Mesodermal cell (in vitro differentiated cells): ENCODE data around the gene ANKRD11.
A peak's percentile ranks its signal among the peaks of the same experiment; 100 is the strongest.
"Not testable (repeated sequence)": the region's sequence is repeated elsewhere in the genome, so short reads cannot be mapped to it uniquely, and the experiment has no call there.

Source experiments
- H3K27ac ChIP-seq: 2 replicates; pipeline ENCODE4 v1.7.0; 2013; ENCODE audit warnings: mild to moderate bottlenecking, low read depth, low read length, moderate library complexity; ENCODE audit not compliant: severe bottlenecking
- H3K36me3 ChIP-seq: 2 replicates; pipeline ENCODE4 v1.7.1; 2013; ENCODE audit warnings: mild to moderate bottlenecking, low read length, moderate library complexity; ENCODE audit not compliant: control insufficient read depth, insufficient read depth
- H3K4me1 ChIP-seq: one replicate; pipeline ENCODE4 v1.7.1; 2013; ENCODE audit warnings: mild to moderate bottlenecking, low read length; ENCODE audit not compliant: insufficient read depth, control insufficient read depth, poor library complexity, severe bottlenecking
- H3K4me3 ChIP-seq: 2 replicates; pipeline ENCODE4 v1.7.0; 2013; ENCODE audit warnings: low read length, control low read depth, mild to moderate bottlenecking; ENCODE audit not compliant: insufficient read depth, poor library complexity, severe bottlenecking; ENCODE audit errors: extremely low read depth
- H3K9me3 ChIP-seq: 2 replicates; pipeline ENCODE4 v1.7.1; 2013; ENCODE audit warnings: mild to moderate bottlenecking, low read length, moderate library complexity; ENCODE audit not compliant: control insufficient read depth
- WGBS, 2 experiments: methylation state at CpG; one replicate each; pipeline ENCODE4 v1.1.5; 2013; ENCODE audit warnings: missing lambda C conversion rate in 2 of 2; ENCODE audit not compliant: insufficient coverage in 2 of 2; 5-methylcytosine and 5-hydroxymethylcytosine counted together

Gene ANKRD11

DNA sequence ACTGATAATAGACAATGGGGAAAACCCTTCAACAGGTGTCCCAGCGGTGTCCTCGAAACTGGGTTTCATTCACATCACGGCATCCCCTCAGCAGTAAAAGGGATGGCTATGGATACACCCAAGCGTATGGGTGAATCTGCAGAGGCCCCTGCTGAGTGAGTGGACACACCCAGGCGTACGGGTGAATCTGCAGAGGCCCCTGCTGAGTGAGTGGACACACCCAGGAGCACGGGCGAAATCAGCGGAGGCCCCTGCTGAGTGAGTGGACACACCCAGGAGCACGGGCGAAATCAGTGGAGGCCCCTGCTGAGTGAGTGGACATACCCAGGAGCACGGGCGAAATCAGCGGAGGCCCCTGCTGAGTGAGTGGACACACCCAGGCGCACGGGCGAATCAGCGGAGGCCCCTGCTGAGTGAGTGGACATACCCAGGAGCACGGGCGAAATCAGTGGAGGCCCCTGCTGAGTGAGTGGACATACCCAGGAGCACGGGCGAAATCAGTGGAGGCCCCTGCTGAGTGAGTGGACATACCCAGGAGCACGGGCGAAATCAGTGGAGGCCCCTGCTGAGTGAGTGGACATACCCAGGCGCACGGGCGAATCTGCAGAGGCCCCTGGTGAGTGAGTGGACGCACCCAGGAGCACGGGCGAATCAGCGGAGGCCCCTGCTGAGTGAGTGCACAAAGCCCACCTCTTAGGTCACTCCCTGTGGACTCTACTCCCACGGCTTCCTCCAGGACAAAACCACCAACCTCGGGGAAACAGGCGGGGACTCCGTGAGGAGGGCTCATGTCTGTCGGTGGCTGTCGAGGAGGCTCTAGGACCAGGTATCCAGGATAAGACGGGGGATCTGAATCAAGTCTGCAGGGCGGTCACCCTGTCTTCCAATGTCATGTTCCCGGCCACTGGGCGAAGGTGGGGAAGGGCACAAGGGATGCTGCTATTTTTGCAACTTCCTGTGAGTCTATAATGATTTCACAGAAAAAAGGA is 161.7 kb downstream of the ANKRD11 start:
- not testable (repeated sequence) for H3K4me3 ChIP-seq, H3K27ac ChIP-seq, H3K9me3 ChIP-seq
- 94 to 95% methylated on average over 24 to 33 of the region's 41 CpGs for WGBS, 2 experiments
- H3K36me3 ChIP-seq = peaks cover 18% of the 10 kb centered on the region
- peaks cover 51% of the 10 kb centered on the region for H3K4me1 ChIP-seq

DNA sequence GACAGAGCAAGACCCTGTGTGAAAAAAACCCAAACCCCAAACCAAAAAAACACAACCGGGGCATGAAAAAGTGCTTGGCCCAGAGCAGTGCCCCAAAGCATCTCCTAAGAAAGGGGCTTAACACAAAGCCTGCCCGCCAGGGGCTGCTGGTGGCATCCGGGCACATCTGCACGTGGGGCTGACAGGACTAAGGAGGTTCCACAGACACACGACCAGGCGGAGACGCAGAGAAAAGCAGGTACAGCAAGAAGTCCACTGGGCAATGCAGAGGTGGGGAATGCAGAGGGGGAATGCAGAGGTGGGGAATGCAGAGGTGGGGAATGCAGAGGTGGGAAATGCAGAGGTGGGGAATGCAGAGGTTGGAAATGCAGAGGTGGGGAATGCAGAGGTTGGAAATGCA is 163.6 kb downstream of the ANKRD11 start:
- Histone ChIP-seq H3K36me3 (peaks cover 18% of the 10 kb centered on the region), H3K27ac (peak overlapping the region; percentile 89), H3K4me1 (peaks cover 62% of the 10 kb centered on the region), H3K4me3 (no peak overlapping the region), H3K9me3 (no peaks in the 10 kb centered on the region)
- 83 to 85% methylated on average over 7 of the region's 7 CpGs for WGBS, 2 experiments

DNA sequence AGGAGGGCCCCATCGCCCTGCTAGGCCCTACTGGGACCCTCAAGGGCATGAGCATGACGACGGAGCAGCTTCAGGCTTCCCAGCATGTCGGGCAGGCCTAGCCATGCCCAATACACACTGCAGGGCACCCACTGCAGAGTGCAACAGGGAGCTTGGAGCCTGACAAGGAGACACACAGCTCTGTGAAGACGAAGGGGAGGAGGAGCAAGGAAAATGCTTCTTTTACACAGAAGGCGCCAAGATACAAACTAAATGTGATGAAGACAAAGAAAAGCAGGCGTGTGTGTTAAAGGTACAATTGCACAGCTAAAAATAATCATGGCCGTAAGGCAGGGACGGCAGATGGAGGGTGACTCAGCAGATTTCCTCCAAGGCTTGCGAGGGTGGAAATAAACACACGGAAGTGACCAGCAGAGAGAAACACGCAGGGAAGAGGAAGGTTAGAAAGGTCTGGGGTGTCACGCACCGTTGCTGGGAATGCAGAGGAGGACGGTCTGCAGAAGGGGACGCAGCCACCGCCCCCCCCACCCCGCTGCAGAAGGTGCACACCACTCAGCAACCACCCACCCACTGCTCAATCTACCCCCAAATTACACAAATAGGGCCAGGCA is 164.4 kb downstream of the ANKRD11 start:
- Histone ChIP-seq H3K9me3 (no peaks in the 10 kb centered on the region), H3K27ac (peak overlapping the region; percentile 89), H3K4me1 (peaks cover 68% of the 10 kb centered on the region), H3K4me3 (no peak overlapping the region), H3K36me3 (peaks cover 18% of the 10 kb centered on the region)
- 66 to 78% methylated on average over 9 to 13 of the region's 18 CpGs for WGBS, 2 experiments

DNA sequence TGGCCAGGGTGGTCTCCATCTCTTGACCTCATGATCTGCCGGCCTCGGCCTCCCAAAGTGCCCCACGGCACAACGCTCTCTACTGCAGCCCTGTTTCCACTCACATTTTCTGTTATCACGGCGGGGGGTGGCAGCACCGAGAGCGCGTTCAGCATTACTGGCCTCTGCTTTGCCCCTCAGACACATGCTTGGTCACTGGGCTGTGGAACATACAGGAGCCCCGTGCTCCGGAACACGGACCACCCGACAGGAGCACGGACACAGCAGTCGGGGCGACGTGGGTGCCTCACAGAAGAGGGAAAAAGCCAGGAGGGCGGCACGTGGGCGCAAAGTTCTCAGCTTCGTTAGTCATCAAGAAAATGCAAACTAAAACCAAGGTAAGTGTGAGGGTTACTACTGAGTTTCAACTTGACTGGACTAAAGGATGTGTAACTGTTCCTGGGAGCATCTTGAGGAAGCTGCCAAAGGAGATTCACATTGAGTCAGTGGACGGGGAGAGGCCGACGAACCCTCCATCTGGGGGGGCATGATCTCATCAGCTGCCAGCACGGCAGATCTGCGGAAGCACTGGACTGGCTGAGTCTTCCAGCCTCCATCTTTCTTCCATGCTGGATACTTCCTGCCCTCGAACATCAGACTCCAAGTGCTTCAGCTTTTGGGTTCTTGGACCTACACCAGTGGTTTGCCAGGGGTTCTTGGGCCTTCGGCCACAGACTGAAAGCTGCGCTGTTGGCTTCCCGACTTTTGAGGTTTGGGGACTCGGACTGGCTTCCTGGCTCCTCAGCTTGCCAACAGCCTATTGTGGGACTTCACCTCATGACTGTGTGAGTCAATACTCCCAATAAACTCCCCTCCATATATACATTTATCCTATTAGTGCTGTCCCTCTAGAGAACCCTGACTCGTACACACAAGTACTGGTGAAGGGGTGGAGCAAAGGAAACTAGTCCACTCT is 166.0 kb downstream of the ANKRD11 start:
- WGBS, 2 experiments = 94 to 97% methylated on average over 28 to 31 of the region's 32 CpGs
- Histone ChIP-seq H3K4me1 (peaks cover 79% of the 10 kb centered on the region), H3K27ac (peak overlapping the region; percentile 36), H3K36me3 (peaks cover 17% of the 10 kb centered on the region), H3K4me3 (no peak overlapping the region), H3K9me3 (no peaks in the 10 kb centered on the region)

DNA sequence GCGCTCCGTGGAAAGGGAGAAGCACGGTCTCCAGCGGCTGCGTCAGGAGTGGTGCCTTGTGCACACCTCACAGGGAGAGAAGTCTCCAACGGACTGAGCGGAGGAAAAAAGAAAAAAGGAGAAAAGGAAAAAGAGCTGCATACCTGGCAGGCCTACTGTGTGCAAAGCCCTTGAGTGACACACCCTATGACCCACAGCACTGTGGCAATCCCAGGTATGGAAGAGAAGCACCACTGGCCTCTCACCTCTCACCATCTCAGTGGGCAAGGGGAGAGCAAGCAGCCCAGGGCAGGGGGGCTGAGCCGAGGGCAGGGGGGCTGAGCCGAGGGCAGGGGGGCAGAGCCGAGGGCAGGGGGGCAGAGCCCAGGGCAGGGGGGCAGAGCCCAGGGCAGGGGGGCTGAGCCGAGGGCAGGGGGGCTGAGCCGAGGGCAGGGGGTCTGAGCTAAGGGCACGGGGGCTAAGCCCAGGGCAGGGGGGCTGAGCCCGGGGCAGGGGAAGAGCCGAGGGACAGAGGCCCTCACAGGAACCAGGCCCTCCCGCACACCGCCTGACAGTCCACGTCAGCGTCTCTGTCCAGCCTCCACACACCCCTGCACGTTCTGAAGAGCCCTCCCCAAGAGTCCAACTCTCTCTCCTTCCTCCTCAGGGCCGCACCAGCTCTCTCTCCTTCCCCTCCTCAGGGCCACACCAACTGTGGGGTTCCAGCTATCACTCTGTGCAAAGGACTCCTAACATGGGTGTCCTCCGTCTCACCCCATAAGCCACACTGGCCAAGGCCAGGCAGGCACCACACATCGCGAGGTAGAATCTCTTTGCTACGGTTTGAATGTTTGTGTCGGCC is 167.0 kb downstream of the ANKRD11 start:
- Histone ChIP-seq H3K36me3 (peaks cover 19% of the 10 kb centered on the region), H3K9me3 (no peaks in the 10 kb centered on the region), H3K4me1 (peaks cover 82% of the 10 kb centered on the region), H3K4me3 (no peak overlapping the region), H3K27ac (peak overlapping the region; percentile 84)
- WGBS, 2 experiments = 86% methylated on average over 17 to 18 of the region's 26 CpGs

DNA sequence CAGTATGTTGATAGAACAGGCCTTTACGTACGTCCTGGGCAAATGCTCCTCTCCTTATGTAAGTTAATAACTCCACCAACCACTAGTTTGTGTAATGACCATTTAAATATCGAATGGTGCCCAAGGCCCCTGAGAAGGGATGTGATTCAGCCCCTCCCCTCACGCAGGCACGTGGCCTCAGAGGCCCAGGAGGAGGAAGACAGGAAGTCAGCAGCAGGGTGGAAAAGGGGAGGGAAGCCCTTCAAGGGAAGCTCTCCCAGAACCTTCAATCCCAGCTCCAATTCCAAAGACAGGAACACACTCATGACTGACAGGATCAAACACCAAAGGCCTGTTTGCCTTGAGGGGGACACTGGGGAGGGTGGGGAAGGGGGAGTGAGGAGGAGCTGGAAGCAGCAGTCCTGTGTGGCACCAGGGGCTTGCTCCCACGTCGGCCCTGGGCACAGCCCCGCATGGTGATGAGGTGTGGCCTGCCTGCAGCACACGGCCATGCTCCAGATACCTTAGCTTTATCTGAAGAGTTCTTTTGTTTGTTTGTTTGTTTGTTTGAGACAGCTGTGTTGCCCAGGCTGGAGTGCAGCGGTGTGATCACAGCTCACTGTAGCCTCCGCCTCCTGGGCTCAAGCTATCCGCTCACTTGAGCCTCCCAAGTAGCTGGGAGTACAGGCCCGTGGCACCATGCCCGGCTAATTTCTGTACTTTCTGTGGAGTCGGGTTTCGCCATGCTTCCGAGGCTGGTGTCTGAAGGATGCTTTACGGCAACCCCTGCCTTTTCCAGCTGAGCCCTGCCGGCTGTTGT is 167.8 kb downstream of the ANKRD11 start:
- H3K9me3 ChIP-seq = no peaks in the 10 kb centered on the region
- H3K4me1 ChIP-seq = peaks cover 87% of the 10 kb centered on the region
- peak overlapping the region; percentile 84 for H3K27ac ChIP-seq
- H3K36me3 ChIP-seq = peaks cover 18% of the 10 kb centered on the region
- H3K4me3 ChIP-seq = no peak overlapping the region
- WGBS, 2 experiments = 63 to 66% methylated on average over 14 to 15 of the region's 19 CpGs

DNA sequence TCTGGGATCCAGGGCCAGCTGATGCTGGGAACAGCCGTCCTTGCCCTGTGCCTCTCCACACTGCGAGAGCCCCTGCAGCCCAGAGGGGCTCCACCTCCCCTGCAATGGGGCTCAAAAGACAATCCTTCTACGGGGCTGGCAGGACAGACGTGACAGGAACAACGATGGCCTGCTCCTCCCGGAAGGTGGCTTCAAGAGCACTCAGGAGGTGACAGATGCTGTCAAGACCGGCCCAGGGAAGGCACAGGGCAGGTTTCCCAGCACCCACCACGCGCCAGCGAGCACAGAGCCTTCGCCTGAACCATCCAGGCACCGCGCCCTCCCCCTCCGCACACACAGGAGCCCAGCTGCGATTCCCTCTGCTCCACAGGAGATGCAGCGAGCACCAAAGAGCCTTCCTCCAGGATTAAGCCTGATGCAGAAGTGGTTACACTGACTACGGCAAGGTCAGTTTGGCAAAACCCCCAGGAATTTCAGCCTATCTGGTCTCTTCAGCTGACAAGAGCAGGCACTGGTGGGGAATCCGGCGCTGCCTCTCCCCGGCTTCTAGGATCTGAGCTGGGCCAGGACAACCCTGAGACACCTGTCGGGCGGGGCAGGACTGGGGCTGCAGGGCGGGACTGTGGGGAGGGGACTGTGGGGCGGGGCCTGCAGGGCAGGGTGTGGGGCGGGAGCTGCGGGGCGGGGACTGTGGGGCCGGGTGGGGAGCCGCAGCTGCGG is 169.4 kb downstream of the ANKRD11 start:
- H3K36me3 ChIP-seq = peaks cover 33% of the 10 kb centered on the region
- no peaks in the 10 kb centered on the region for H3K9me3 ChIP-seq
- peaks cover 92% of the 10 kb centered on the region for H3K4me1 ChIP-seq
- WGBS, 2 experiments = 46 to 49% methylated on average over 19 to 20 of the region's 30 CpGs
- H3K4me3 ChIP-seq = no peak overlapping the region
- H3K27ac ChIP-seq = peak overlapping the region; percentile 92

DNA sequence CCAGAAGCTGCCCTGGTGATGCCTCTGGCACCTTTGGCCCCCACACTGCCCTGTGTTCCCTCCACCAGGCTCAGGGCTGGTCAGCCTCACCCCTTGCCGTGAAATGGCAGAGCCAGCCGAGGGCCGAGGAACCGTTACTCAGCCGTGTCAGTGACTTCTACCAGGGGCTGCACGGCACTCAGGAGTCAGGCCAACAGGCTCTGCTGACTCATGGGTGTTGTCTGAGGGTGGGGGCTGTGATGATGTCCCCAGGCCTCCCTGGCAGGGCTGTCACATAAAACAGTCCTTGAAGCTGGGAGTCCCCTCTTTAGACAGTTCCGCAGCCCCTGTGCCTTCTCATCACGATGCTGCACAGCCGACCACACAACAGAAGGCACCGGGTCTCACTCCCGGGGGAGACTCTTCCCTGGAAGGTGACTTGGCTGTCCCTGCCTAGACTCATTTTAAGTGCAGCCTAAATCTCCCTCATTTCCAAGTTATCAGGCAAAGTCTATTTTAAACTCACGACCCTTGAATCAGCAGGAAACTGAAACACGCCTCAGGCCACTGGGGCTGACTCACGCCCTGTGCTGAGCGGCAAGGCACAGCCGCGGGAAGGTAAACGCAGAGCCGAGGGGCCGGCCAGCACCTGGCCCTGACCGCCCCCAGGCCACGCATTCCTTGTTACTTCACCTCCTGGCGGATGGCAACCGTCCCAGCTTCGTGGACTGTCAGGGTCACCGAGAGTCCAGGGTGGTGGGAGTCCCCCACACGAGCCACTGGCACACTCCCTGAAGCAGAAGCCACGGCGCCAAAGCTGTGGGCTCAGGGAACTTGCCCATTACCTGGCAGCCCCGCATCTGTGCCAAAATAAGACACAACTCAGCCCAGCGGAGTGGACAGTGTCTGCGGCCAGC is 170.2 kb downstream of the ANKRD11 start:
- Histone ChIP-seq H3K36me3 (peaks cover 41% of the 10 kb centered on the region), H3K4me3 (peak overlapping the region; percentile 7), H3K27ac (peak overlapping the region; percentile 92), H3K9me3 (no peaks in the 10 kb centered on the region), H3K4me1 (peaks cover 91% of the 10 kb centered on the region)
- 71 to 77% methylated on average over 22 to 31 of the region's 32 CpGs for WGBS, 2 experiments
